K562 (cell line): ENCODE data around the gene SARS1. TPM values are rescaled to one million over a fixed set of nuclear protein-coding genes. Genes with fewer than 3 reads are reported as not detected.

Experiments used
- EP400 ChIP-seq: fragments of 450-650 bp; IDR thresholded peaks from 2 replicates; pipeline ENCODE4 v1.6.1; 2017; ENCODE audit warnings: antibody characterized with exemption, mild to moderate bottlenecking, moderate library complexity
- FOXK1 ChIP-seq: sonication (generic); formaldehyde crosslinking; IDR thresholded peaks from 2 replicates; pipeline ENCODE4 v1.8.0; 2022; ENCODE audit warnings: missing genetic modification reagents, mild to moderate bottlenecking, borderline replicate concordance
- GATA2 ChIP-seq: sonication (generic); formaldehyde crosslinking; IDR thresholded peaks from 2 replicates; pipeline ENCODE4 v1.4.0; 2020; ENCODE audit warnings: mild to moderate bottlenecking, missing genetic modification reagents
- HMGN3 ChIP-seq: IDR thresholded peaks from 2 replicates; pipeline ENCODE4 v1.6.1; 2011; ENCODE audit warnings: borderline replicate concordance, low read depth, mild to moderate bottlenecking, mixed read lengths, low read length; ENCODE audit not compliant: insufficient read length; ENCODE audit errors: extremely low read depth
- MAZ ChIP-seq, 2 experiments: fragments of 450-650 bp in 1 of 2; sonication (generic) in 1 of 2; formaldehyde crosslinking; IDR thresholded peaks in 1 of 2; conservative IDR thresholded peaks in 1 of 2; 2 replicates each; pipeline versions ENCODE4 v1.4.0 to v1.5.0; 2020; ENCODE audit warnings: mild to moderate bottlenecking in 1 of 2, missing genetic modification reagents in 1 of 2
- MBD2 ChIP-seq: sonication (generic); IDR thresholded peaks from 2 replicates; pipeline ENCODE4 v1.6.1; 2016; ENCODE audit warnings: low read depth, borderline replicate concordance
- MEF2D ChIP-seq: conservative IDR thresholded peaks from 2 replicates; pipeline ENCODE4 v1.6.1; 2016; ENCODE audit warnings: low read depth, missing genetic modification characterization, missing compliant biosample characterization
- MYNN ChIP-seq, 2 experiments: sonication (generic); formaldehyde crosslinking in 1 of 2; IDR thresholded peaks; 2 replicates each; pipeline versions ENCODE4 v1.5.0 to v1.6.1; 2016 to 2020; ENCODE audit warnings: antibody characterized with exemption in 1 of 2, missing genetic modification reagents in 1 of 2
- RBBP5 ChIP-seq: fragments of 200-600 bp; sonication (generic); IDR thresholded peaks from 2 replicates; pipeline ENCODE4 v1.6.1; 2012; ENCODE audit warnings: borderline replicate concordance, mild to moderate bottlenecking, low read length, control low read depth, inconsistent platforms; ENCODE audit not compliant: insufficient read depth, poor library complexity, severe bottlenecking
- ZNF354B ChIP-seq: fragments of 250-450 bp; sonication (Bioruptor Pico); IDR thresholded peaks from 2 replicates; pipeline ENCODE4 v1.4.0; 2020
- polyA plus RNA-seq, 8 experiments: library from polyadenylated mRNA; depleted of rRNA in 4 of 8; stranded (reverse) in 5 of 8; unstranded in 3 of 8; fragments of >200 nt; fragmentation: Nextera tagmentation in 2 of 8; fragmentation: Illumina TruSeq in 1 of 8; extraction: Ambion mirVana in 2 of 8; extraction: Trizol in 1 of 8; gene quantifications; 2 replicates each; pipeline versions ENCODE4 v1.2.1 to v1.2.3, GENCODE V29; 2011 to 2014; ENCODE audit warnings: inconsistent platforms in 1 of 8, missing spikeins in 1 of 8
- total RNA-seq, 7 experiments: library from RNA; depleted of rRNA in 6 of 7; stranded (reverse); fragments of >200 nt in 6 of 7; fragmentation: Illumina TruSeq in 2 of 7; extraction: Trizol in 2 of 7; gene quantifications; 2 replicates each; pipeline versions ENCODE4 v1.2.1 to v1.2.3, GENCODE V29; 2011 to 2021; ENCODE audit warnings: low replicate concordance in 1 of 7
- TF ChIP-seq, protein P1 (sequence below): sonication (generic); formaldehyde crosslinking; IDR thresholded peaks from 2 replicates; pipeline ENCODE4 v1.9.0; 2022; ENCODE audit warnings: mild to moderate bottlenecking, missing genetic modification reagents
- TF ChIP-seq, protein P2 (sequence below): IDR thresholded peaks from 3 replicates; pipeline ENCODE4 v1.6.1; 2011; ENCODE audit warnings: borderline replicate concordance, mild to moderate bottlenecking, moderate library complexity; ENCODE audit not compliant: insufficient read length; ENCODE audit errors: extremely low read depth
- TF ChIP-seq, protein P3 (sequence below): fragments of 450-650 bp; IDR thresholded peaks from 2 replicates; pipeline ENCODE4 v1.6.1; 2016; ENCODE audit warnings: mild to moderate bottlenecking

Gene SARS1
- total and polyA plus RNA-seq, 9 of the 15 experiments (the other 6 are each of a cell fraction or from before 2014, with no cell fraction given), result 221 to 623 (median 254) TPM

DNA sequence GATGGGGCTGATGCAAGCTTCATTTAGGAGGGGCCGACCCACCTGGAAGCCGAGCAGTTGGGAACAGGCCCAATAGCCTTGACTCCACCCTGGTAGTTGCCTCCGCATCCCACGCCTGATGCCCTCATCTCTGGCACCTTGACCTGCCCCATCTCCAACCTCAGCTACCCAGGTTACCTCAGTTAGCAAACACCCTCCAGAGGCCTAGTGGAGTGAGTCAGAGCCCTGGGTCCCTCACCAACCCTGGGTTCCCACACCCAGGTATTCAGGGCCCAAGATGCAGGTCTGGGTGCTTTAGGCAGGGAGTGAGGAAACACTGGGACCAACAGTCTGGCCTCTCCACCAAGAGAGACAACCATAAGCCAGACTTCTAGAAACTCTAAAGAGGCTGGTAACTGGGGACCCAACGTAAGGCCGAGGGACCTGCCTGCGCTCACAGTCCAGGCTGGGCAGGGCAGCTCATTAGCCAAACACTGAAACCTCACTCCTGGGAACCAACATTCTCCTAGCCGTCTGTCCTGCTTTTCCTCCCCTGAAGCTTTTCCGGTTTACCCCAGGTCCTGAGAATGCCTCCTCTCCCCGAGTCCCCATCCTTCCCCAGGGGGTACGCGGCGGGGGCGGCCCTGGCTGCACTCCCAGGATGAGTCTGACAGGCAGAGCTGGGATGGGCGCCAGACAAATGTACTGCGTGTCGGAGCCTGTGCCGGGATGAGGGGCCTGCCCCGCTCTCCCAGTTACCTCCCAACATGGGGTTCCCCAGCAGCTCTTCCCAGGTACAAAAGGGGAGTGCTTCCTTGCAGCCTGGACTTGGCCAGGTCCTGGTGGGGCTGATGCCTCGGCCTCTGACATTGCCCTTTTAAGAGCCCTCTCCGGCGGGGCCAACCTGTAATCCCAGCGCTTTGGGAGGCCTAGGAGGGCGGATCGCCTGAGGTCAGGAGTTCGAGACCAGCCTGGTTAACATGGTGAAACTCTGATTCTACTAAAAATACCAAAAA, 26.7 kb downstream of the SARS1 start (continued):
- 0 out of 2 replicates have a peak, but pooled peaks have one; percentile 84 for TF ChIP-seq FOXK1 (CRISPR knock-in tag)
- no peak for TF ChIP-seq EP400
- no peak for TF ChIP-seq ZNF354B (CRISPR knock-in tag)
- TF ChIP-seq, protein P1, sequence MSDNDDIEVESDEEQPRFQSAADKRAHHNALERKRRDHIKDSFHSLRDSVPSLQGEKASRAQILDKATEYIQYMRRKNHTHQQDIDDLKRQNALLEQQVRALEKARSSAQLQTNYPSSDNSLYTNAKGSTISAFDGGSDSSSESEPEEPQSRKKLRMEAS (CRISPR knock-in tag), result no peak
- TF ChIP-seq MAZ (CRISPR knock-in tag; conservative IDR thresholded peaks at IDR 0.05 in 1 of 2, IDR thresholded peaks at IDR 0.05 in 1 of 2), result peak in 1 of 2 experiments; percentile 72; a peak in 2 of 4 replicates
- TF ChIP-seq GATA2, result no peak
- peak; percentile 17; the same call in 1 of the 2 replicates for TF ChIP-seq MYNN (IDR thresholded peaks at IDR 0.05)
- no peak for TF ChIP-seq MYNN (CRISPR knock-in tag; IDR thresholded peaks at IDR 0.05)
- TF ChIP-seq RBBP5, result no peak
- TF ChIP-seq HMGN3, result no peak
- no peak for TF ChIP-seq MEF2D (tag)
- TF ChIP-seq, protein P2, sequence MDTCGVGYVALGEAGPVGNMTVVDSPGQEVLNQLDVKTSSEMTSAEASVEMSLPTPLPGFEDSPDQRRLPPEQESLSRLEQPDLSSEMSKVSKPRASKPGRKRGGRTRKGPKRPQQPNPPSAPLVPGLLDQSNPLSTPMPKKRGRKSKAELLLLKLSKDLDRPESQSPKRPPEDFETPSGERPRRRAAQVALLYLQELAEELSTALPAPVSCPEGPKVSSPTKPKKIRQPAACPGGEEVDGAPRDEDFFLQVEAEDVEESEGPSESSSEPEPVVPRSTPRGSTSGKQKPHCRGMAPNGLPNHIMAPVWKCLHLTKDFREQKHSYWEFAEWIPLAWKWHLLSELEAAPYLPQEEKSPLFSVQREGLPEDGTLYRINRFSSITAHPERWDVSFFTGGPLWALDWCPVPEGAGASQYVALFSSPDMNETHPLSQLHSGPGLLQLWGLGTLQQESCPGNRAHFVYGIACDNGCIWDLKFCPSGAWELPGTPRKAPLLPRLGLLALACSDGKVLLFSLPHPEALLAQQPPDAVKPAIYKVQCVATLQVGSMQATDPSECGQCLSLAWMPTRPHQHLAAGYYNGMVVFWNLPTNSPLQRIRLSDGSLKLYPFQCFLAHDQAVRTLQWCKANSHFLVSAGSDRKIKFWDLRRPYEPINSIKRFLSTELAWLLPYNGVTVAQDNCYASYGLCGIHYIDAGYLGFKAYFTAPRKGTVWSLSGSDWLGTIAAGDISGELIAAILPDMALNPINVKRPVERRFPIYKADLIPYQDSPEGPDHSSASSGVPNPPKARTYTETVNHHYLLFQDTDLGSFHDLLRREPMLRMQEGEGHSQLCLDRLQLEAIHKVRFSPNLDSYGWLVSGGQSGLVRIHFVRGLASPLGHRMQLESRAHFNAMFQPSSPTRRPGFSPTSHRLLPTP, result no peak
- TF ChIP-seq, protein P3, sequence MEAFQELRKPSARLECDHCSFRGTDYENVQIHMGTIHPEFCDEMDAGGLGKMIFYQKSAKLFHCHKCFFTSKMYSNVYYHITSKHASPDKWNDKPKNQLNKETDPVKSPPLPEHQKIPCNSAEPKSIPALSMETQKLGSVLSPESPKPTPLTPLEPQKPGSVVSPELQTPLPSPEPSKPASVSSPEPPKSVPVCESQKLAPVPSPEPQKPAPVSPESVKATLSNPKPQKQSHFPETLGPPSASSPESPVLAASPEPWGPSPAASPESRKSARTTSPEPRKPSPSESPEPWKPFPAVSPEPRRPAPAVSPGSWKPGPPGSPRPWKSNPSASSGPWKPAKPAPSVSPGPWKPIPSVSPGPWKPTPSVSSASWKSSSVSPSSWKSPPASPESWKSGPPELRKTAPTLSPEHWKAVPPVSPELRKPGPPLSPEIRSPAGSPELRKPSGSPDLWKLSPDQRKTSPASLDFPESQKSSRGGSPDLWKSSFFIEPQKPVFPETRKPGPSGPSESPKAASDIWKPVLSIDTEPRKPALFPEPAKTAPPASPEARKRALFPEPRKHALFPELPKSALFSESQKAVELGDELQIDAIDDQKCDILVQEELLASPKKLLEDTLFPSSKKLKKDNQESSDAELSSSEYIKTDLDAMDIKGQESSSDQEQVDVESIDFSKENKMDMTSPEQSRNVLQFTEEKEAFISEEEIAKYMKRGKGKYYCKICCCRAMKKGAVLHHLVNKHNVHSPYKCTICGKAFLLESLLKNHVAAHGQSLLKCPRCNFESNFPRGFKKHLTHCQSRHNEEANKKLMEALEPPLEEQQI, result no peak
- TF ChIP-seq MBD2, result no peak
